NCI-H345 (cell line): ENCODE results near the gene B3GAT2.
"Not testable (repeated sequence)": the region's sequence is repeated elsewhere in the genome, so short reads cannot be mapped to it uniquely, and the experiment has no call there.

Experiments used
- DNase-seq: peaks from one replicate; lab custom pipeline; 2025; lab: John Stamatoyannopoulos, UW

Gene B3GAT2

GRCh38 chr6:70956451-70957283, at the start of gene B3GAT2:
Gene B3GAT2, minus strand, starts transcription at chr6:70957060. Its CDS starts 631 bp downstream, at chr6:70956429.
- peak; percentile 50 for DNase-seq

GRCh38 chr6:70998148-70998547, 41.3 kb upstream of the B3GAT2 start:
- DNase-seq, result no peak

GRCh38 chr6:70997379-70997778, 40.5 kb upstream of the B3GAT2 start:
- DNase-seq, result no peak

GRCh38 chr6:70996106-70996505, 39.2 kb upstream of the B3GAT2 start:
- no peak for DNase-seq

GRCh38 chr6:70995411-70995810, 38.6 kb upstream of the B3GAT2 start:
- no peak for DNase-seq

GRCh38 chr6:70991253-70991652, 34.4 kb upstream of the B3GAT2 start:
- no peak for DNase-seq

- no peak for DNase-seq
These were observed 28.3 kb upstream of the B3GAT2 start for GRCh38 chr6:70985156-70985555.

GRCh38 chr6:70982747-70983146, 25.9 kb upstream of the B3GAT2 start:
- no peak for DNase-seq

GRCh38 chr6:70980727-70981126, 23.9 kb upstream of the B3GAT2 start:
- no peak for DNase-seq

GRCh38 chr6:70973604-70974003, 16.7 kb upstream of the B3GAT2 start:
- DNase-seq, result no peak

GRCh38 chr6:70967049-70967448, 10.2 kb upstream of the B3GAT2 start:
- DNase-seq, result no peak

- no peak for DNase-seq
These were observed 391 bp upstream of the B3GAT2 start for GRCh38 chr6:70957284-70957617.

- no peak for DNase-seq
These were observed 739 bp downstream of the B3GAT2 start for GRCh38 chr6:70956191-70956450.

- peak; percentile 91 for DNase-seq
These were observed 1.2 kb downstream of the B3GAT2 start for GRCh38 chr6:70955441-70956190.

- no peak for DNase-seq
These were observed 2.1 kb downstream of the B3GAT2 start for GRCh38 chr6:70954750-70955149.

- DNase-seq, result no peak
These were observed 2.7 kb downstream of the B3GAT2 start for GRCh38 chr6:70954176-70954575.

GRCh38 chr6:70952608-70953165, 4.2 kb downstream of the B3GAT2 start:
- DNase-seq, result no peak

GRCh38 chr6:70944321-70944720, 12.5 kb downstream of the B3GAT2 start:
- not testable (repeated sequence) for DNase-seq

- DNase-seq, result no peak
These were observed 23.0 kb downstream of the B3GAT2 start for GRCh38 chr6:70933853-70934252.

- DNase-seq, result no peak
These were observed 51.1 kb downstream of the B3GAT2 start for GRCh38 chr6:70905742-70906141.

- no peak for DNase-seq
These were observed 53.0 kb downstream of the B3GAT2 start for GRCh38 chr6:70903665-70904452.

GRCh38 chr6:70901324-70901723, 55.5 kb downstream of the B3GAT2 start:
- DNase-seq, result no peak

GRCh38 chr6:70900047-70900446, 56.8 kb downstream of the B3GAT2 start:
- no peak for DNase-seq
